Activated T-cell treated with anti-CD3 and anti-CD28 coated beads for 48 hours (primary cell): ENCODE data around the gene YWHAH.

Experiments used
- DNase-seq: peaks from one replicate; pipeline ENCODE4 v3.0.0-alpha.2; 2020; ENCODE audit warnings: low read depth

Gene YWHAH

GRCh38 chr22:31983911-31984656 is 39.7 kb downstream of the YWHAH start:
- DNase-seq, result no peak

GRCh38 chr22:31987218-31987617 is 42.9 kb downstream of the YWHAH start:
- no peak for DNase-seq

- no peak for DNase-seq
Observed at GRCh38 chr22:31991102-31991839, 46.9 kb downstream of the YWHAH start.

GRCh38 chr22:31995046-31995445 is 50.7 kb downstream of the YWHAH start:
- no peak for DNase-seq

- DNase-seq, result no peak
Observed at GRCh38 chr22:31995807-31996206, 51.5 kb downstream of the YWHAH start.

- no peak for DNase-seq
Observed at GRCh38 chr22:31998784-31999385, 54.5 kb downstream of the YWHAH start.

- no peak for DNase-seq
Observed at GRCh38 chr22:32000181-32000580, 55.8 kb downstream of the YWHAH start.

- DNase-seq, result no peak
Observed at GRCh38 chr22:32005453-32005852, 61.1 kb downstream of the YWHAH start.
